Measurements from ENCODE around the gene DEDD2.

The DEDD2 gene

GRCh38 chr19:42248270-42249148, 31.0 kb upstream of the DEDD2 start:
- DNase-seq: no peak

- DNase-seq: no peak
These were observed 30.2 kb upstream of the DEDD2 start for GRCh38 chr19:42247640-42248199.

GRCh38 chr19:42246922-42247639, 29.6 kb upstream of the DEDD2 start:
- no peak for DNase-seq

- DNase-seq: peak; percentile 18 to 20
These were observed 28.9 kb upstream of the DEDD2 start for GRCh38 chr19:42246143-42246921.

GRCh38 chr19:42245231-42245630, 27.8 kb upstream of the DEDD2 start:
- DNase-seq: no peak

GRCh38 chr19:42244347-42245220, 27.1 kb upstream of the DEDD2 start:
- peak; percentile 96 for DNase-seq

GRCh38 chr19:42242512-42243409, 25.3 kb upstream of the DEDD2 start, which contains the start of gene GSK3A:
Gene GSK3A (minus strand): TSS chr19:42242602. CDS start chr19:42242465, 137 bp downstream.
- DNase-seq: peak; percentile 98

GRCh38 chr19:42242069-42242511, 24.6 kb upstream of the DEDD2 start:
- DNase-seq: no peak

GRCh38 chr19:42241279-42241678, 23.8 kb upstream of the DEDD2 start:
- DNase-seq: no peak

GRCh38 chr19:42239544-42240220, 22.2 kb upstream of the DEDD2 start:
- no peak for DNase-seq

GRCh38 chr19:42235181-42235580, 17.7 kb upstream of the DEDD2 start:
- DNase-seq: no peak

- no peak for DNase-seq
These were observed 16.9 kb upstream of the DEDD2 start for GRCh38 chr19:42234364-42234763.

GRCh38 chr19:42233678-42234292, 16.3 kb upstream of the DEDD2 start:
- DNase-seq: no peak

GRCh38 chr19:42233106-42233505, 15.6 kb upstream of the DEDD2 start:
- DNase-seq: no peak

- DNase-seq: no peak
These were observed 15.0 kb upstream of the DEDD2 start for GRCh38 chr19:42232435-42232834.

GRCh38 chr19:42230571-42230970, 13.1 kb upstream of the DEDD2 start:
- no peak for DNase-seq

- no peak for DNase-seq
These were observed 12.4 kb upstream of the DEDD2 start for GRCh38 chr19:42229855-42230351.

- DNase-seq: no peak
These were observed 11.9 kb upstream of the DEDD2 start for GRCh38 chr19:42229301-42229854.

GRCh38 chr19:42228641-42229040, 11.2 kb upstream of the DEDD2 start:
- DNase-seq: no peak

Data from Kasumi-1 (cell line).